MM.1S (cell line): ENCODE data around the gene NCF2.

Experiments
- EZH2 ChIP-seq: fragments of 300-600 bp; sonication (generic); optimal IDR thresholded peaks from 2 replicates; pipeline ENCODE3; 2017; ENCODE audit warnings: low read depth, mild to moderate bottlenecking, antibody characterized with exemption, low read length, mixed read lengths
- EZH2phosphoT487 ChIP-seq: fragments of 300-600 bp; sonication (generic); IDR thresholded peaks from 2 replicates; pipeline ENCODE4 v1.6.1; 2018; ENCODE audit warnings: antibody characterized with exemption, low read length
- TF ChIP-seq, protein P1 (sequence below): fragments of 300-600 bp; sonication (generic); IDR thresholded peaks from 2 replicates; pipeline ENCODE4 v1.5.1; 2016; ENCODE audit warnings: antibody characterized with exemption, low read length, mixed read lengths

DNA sequence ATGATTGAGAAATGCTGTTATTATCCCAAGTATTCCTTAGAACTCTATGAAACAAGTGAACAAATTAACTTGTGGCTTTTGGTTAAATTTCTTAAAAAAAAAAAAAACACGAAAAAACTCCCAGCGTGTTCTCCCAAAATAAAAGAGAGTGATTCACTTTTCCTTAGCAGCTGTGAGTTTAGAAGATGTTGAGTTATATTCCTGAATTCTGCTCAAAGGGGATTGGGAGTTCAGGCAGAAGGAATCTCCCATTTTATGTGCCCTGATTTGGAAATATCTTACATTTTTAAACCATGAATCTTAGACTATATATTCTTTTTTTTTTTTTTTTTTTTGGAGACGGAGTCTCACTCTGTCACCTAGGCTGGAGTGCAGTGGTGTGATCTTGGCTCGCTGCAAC is 83.7 kb downstream of the NCF2 start:
- TF ChIP-seq, protein P1, sequence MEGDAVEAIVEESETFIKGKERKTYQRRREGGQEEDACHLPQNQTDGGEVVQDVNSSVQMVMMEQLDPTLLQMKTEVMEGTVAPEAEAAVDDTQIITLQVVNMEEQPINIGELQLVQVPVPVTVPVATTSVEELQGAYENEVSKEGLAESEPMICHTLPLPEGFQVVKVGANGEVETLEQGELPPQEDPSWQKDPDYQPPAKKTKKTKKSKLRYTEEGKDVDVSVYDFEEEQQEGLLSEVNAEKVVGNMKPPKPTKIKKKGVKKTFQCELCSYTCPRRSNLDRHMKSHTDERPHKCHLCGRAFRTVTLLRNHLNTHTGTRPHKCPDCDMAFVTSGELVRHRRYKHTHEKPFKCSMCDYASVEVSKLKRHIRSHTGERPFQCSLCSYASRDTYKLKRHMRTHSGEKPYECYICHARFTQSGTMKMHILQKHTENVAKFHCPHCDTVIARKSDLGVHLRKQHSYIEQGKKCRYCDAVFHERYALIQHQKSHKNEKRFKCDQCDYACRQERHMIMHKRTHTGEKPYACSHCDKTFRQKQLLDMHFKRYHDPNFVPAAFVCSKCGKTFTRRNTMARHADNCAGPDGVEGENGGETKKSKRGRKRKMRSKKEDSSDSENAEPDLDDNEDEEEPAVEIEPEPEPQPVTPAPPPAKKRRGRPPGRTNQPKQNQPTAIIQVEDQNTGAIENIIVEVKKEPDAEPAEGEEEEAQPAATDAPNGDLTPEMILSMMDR, result no peak
- TF ChIP-seq EZH2phosphoT487 (no peak), EZH2 (no peak)
